Inferior parietal cortex (tissue), 1 donor: ENCODE data around the gene RUBCNL.

Experiments used
- DNase-seq: peaks from one replicate; pipeline ENCODE4 v3.0.0-alpha.2; 2016; ENCODE audit errors: extremely low spot score

Gene RUBCNL

GRCh38 chr13:46341112-46341711 lies 45.8 kb downstream of the RUBCNL start:
- no peak for DNase-seq

GRCh38 chr13:46340631-46341111 lies 46.4 kb downstream of the RUBCNL start:
- DNase-seq: no peak

GRCh38 chr13:46340011-46340410 lies 47.0 kb downstream of the RUBCNL start:
- DNase-seq: no peak

GRCh38 chr13:46339035-46339666 lies 47.9 kb downstream of the RUBCNL start:
- no peak for DNase-seq

GRCh38 chr13:46337700-46338099 lies 49.4 kb downstream of the RUBCNL start:
- no peak for DNase-seq

- no peak for DNase-seq
Measured at GRCh38 chr13:46334035-46334822, 52.8 kb downstream of the RUBCNL start.

GRCh38 chr13:46332772-46333171 lies 54.3 kb downstream of the RUBCNL start:
- DNase-seq: no peak

- DNase-seq: no peak
Measured at GRCh38 chr13:46329624-46330023, 57.4 kb downstream of the RUBCNL start.

- no peak for DNase-seq
Measured at GRCh38 chr13:46327246-46327645, 59.8 kb downstream of the RUBCNL start.

GRCh38 chr13:46324976-46325375 lies 62.1 kb downstream of the RUBCNL start:
- no peak for DNase-seq

- peak; percentile 79 for DNase-seq
Measured at GRCh38 chr13:46321494-46322225, 65.4 kb downstream of the RUBCNL start.

GRCh38 chr13:46320821-46321220 lies 66.2 kb downstream of the RUBCNL start:
- DNase-seq: no peak

- DNase-seq: no peak
Measured at GRCh38 chr13:46320406-46320805, 66.6 kb downstream of the RUBCNL start.

- DNase-seq: no peak
Measured at GRCh38 chr13:46318986-46319385, 68.1 kb downstream of the RUBCNL start.

- no peak for DNase-seq
Measured at GRCh38 chr13:46317120-46317519, 69.9 kb downstream of the RUBCNL start.

GRCh38 chr13:46315491-46316075 lies 71.5 kb downstream of the RUBCNL start:
- DNase-seq: no peak

GRCh38 chr13:46315036-46315435 lies 72.0 kb downstream of the RUBCNL start:
- DNase-seq: no peak

GRCh38 chr13:46314587-46314986 lies 72.5 kb downstream of the RUBCNL start:
- DNase-seq: no peak

GRCh38 chr13:46313432-46314257 lies 73.4 kb downstream of the RUBCNL start:
- no peak for DNase-seq

- DNase-seq: no peak
Measured at GRCh38 chr13:46313024-46313423, 74.0 kb downstream of the RUBCNL start.

GRCh38 chr13:46311217-46311616 lies 75.8 kb downstream of the RUBCNL start:
- no peak for DNase-seq
